Ishikawa (cell line): ENCODE measurements around the gene CBFA2T2.

Source experiments
- CEBPB ChIP-seq: IDR thresholded peaks from 2 replicates; pipeline ENCODE4 v1.6.1; 2012
- CREB1 ChIP-seq: IDR thresholded peaks from 2 replicates; pipeline ENCODE4 v1.6.1; 2012; ENCODE audit warnings: low read depth
- EGR1 ChIP-seq: IDR thresholded peaks from 2 replicates; pipeline ENCODE4 v1.6.1; 2012
- EP300 ChIP-seq: IDR thresholded peaks from 2 replicates; pipeline ENCODE4 v1.6.1; 2012; ENCODE audit warnings: borderline replicate concordance
- FOXM1 ChIP-seq: IDR thresholded peaks from 2 replicates; pipeline ENCODE4 v1.6.1; 2012; ENCODE audit warnings: low read depth, borderline replicate concordance
- MAX ChIP-seq: IDR thresholded peaks from 2 replicates; pipeline ENCODE4 v1.6.1; 2012
- NFIC ChIP-seq: IDR thresholded peaks from 2 replicates; pipeline ENCODE4 v1.6.1; 2012
- RAD21 ChIP-seq: IDR thresholded peaks from 2 replicates; pipeline ENCODE4 v1.6.1; 2012; ENCODE audit warnings: low read depth
- REST ChIP-seq: IDR thresholded peaks from 2 replicates; pipeline ENCODE4 v1.6.1; 2012; ENCODE audit warnings: low read depth, mild to moderate bottlenecking
- TAF1 ChIP-seq: IDR thresholded peaks from 2 replicates; pipeline ENCODE4 v1.6.1; 2012; ENCODE audit warnings: low read depth, mild to moderate bottlenecking
- TCF12 ChIP-seq: IDR thresholded peaks from 2 replicates; pipeline ENCODE4 v1.6.1; 2012; ENCODE audit warnings: low read depth
- TEAD4 ChIP-seq: IDR thresholded peaks from 2 replicates; pipeline ENCODE4 v1.6.1; 2012
- USF1 ChIP-seq: IDR thresholded peaks from 2 replicates; pipeline ENCODE4 v1.6.1; 2012
- YY1 ChIP-seq: IDR thresholded peaks from 2 replicates; pipeline ENCODE4 v1.6.1; 2012; ENCODE audit warnings: low read depth
- ZBTB7A ChIP-seq: IDR thresholded peaks from 2 replicates; pipeline ENCODE4 v1.6.1; 2012; ENCODE audit warnings: low read depth

The CBFA2T2 gene

GRCh38 chr20:33560026-33560425 lies 70.1 kb downstream of the CBFA2T2 start:
- TF ChIP-seq USF1 (no peak), EGR1 (no peak), EP300 (no peak), RAD21 (no peak), FOXM1 (no peak), ZBTB7A (no peak), NFIC (no peak)

- TF ChIP-seq EGR1 (no peak), NFIC (peak; percentile 82)
These were observed 72.1 kb downstream of the CBFA2T2 start for GRCh38 chr20:33561692-33562601.

- TF ChIP-seq TAF1 (no peak), FOXM1 (no peak), TEAD4 (no peak), TCF12 (no peak), EP300 (no peak), USF1 (no peak), CEBPB (no peak), EGR1 (no peak), CREB1 (no peak), MAX (no peak), NFIC (no peak), YY1 (no peak), RAD21 (no peak)
These were observed 73.9 kb downstream of the CBFA2T2 start for GRCh38 chr20:33563788-33564187.

GRCh38 chr20:33566781-33567603 lies 77.1 kb downstream of the CBFA2T2 start:
- TF ChIP-seq USF1 (no peak), RAD21 (no peak), MAX (no peak), TCF12 (no peak), CREB1 (no peak), EGR1 (no peak), TEAD4 (no peak), CEBPB (no peak), REST (no peak), EP300 (no peak), ZBTB7A (no peak), YY1 (no peak), FOXM1 (no peak), NFIC (no peak), TAF1 (no peak)

GRCh38 chr20:33567949-33568348 lies 78.1 kb downstream of the CBFA2T2 start:
- no peak for TF ChIP-seq CEBPB
- no peak for TF ChIP-seq NFIC
- TF ChIP-seq EGR1, result no peak
- no peak for TF ChIP-seq CREB1
- no peak for TF ChIP-seq TAF1
- no peak for TF ChIP-seq ZBTB7A
- no peak for TF ChIP-seq YY1
- no peak for TF ChIP-seq FOXM1
- no peak for TF ChIP-seq MAX
- TF ChIP-seq EP300, result no peak
- no peak for TF ChIP-seq REST
- TF ChIP-seq TEAD4, result no peak
- TF ChIP-seq USF1, result no peak
- TF ChIP-seq TCF12, result no peak
